Mesendoderm (in vitro differentiated cells): ENCODE results near the gene CDH11.

Experiments
- DNase-seq: peaks from one replicate; pipeline ENCODE4 v3.0.0; 2013
- H2AK5ac ChIP-seq: 2 replicates; pipeline ENCODE4 v1.6.1; 2013; ENCODE audit warnings: low read length, inconsistent platforms
- H2BK120ac ChIP-seq: 2 replicates; pipeline ENCODE4 v1.6.1; 2013; ENCODE audit warnings: low read depth, mild to moderate bottlenecking, low read length, moderate library complexity, mixed read lengths
- H2BK15ac ChIP-seq: replicated peaks from 2 replicates; pipeline ENCODE4 v1.6.1; 2013; ENCODE audit warnings: low read depth, mild to moderate bottlenecking, moderate library complexity
- H2BK5ac ChIP-seq: 2 replicates; pipeline ENCODE4 v1.6.1; 2013; ENCODE audit warnings: low read length, inconsistent platforms
- H3K18ac ChIP-seq: 2 replicates; pipeline ENCODE4 v1.6.1; 2013; ENCODE audit warnings: mild to moderate bottlenecking, low read length, mixed read lengths
- H3K23ac ChIP-seq: one replicate; pipeline ENCODE4 v1.6.1; 2013; ENCODE audit warnings: low read length
- H3K27ac ChIP-seq: 2 replicates; pipeline ENCODE4 v1.5.1; 2013; ENCODE audit warnings: low read depth, mild to moderate bottlenecking, inconsistent platforms, low read length, moderate library complexity
- H3K27me3 ChIP-seq: 2 replicates; pipeline ENCODE4 v1.6.1; 2013; ENCODE audit warnings: low read length, control low read depth, mild to moderate bottlenecking, inconsistent platforms; ENCODE audit not compliant: insufficient read depth, poor library complexity
- H3K36me3 ChIP-seq: 2 replicates; pipeline ENCODE4 v1.6.1; 2013; ENCODE audit warnings: low read length, inconsistent platforms; ENCODE audit not compliant: control insufficient read depth, insufficient read depth
- H3K4ac ChIP-seq: one replicate; pipeline ENCODE4 v1.6.1; 2013; ENCODE audit warnings: low read depth, mild to moderate bottlenecking, low read length, moderate library complexity
- H3K4me1 ChIP-seq: 2 replicates; pipeline ENCODE4 v1.6.1; 2013; ENCODE audit warnings: low read depth, low read length, inconsistent platforms; ENCODE audit not compliant: control insufficient read depth
- H3K4me2 ChIP-seq: 2 replicates; pipeline ENCODE4 v1.6.1; 2013; ENCODE audit warnings: low read length
- H3K4me3 ChIP-seq: 2 replicates; pipeline ENCODE4 v1.5.1; 2013; ENCODE audit warnings: mild to moderate bottlenecking, low read length
- H3K56ac ChIP-seq: one replicate; pipeline ENCODE4 v1.6.1; 2013; ENCODE audit warnings: low read length
- H3K79me1 ChIP-seq: 2 replicates; pipeline ENCODE4 v1.6.1; 2013; ENCODE audit warnings: low read length, inconsistent platforms
- H3K79me2 ChIP-seq: 2 replicates; pipeline ENCODE4 v1.6.1; 2013; ENCODE audit warnings: mild to moderate bottlenecking, low read length; ENCODE audit not compliant: control insufficient read depth, insufficient read depth
- H3K9ac ChIP-seq: 2 replicates; pipeline ENCODE4 v1.6.1; 2013; ENCODE audit warnings: low read length, inconsistent platforms
- H4K5ac ChIP-seq: one replicate; pipeline ENCODE4 v1.6.1; 2013; ENCODE audit warnings: low read length
- H4K8ac ChIP-seq: one replicate; pipeline ENCODE4 v1.6.1; 2013; ENCODE audit warnings: low read depth, mild to moderate bottlenecking, control low read depth, low read length, moderate library complexity
- WGBS: extraction: QIAGEN DNeasy Blood & Tissue Kit; methylation state at CpG from one replicate; pipeline ENCODE4 v1.1.7; 2013; ENCODE audit warnings: low lambda C conversion rate, missing lambda C conversion rate; ENCODE audit not compliant: insufficient coverage; ENCODE audit errors: extremely low coverage; 5-methylcytosine and 5-hydroxymethylcytosine counted together

The CDH11 gene

DNA sequence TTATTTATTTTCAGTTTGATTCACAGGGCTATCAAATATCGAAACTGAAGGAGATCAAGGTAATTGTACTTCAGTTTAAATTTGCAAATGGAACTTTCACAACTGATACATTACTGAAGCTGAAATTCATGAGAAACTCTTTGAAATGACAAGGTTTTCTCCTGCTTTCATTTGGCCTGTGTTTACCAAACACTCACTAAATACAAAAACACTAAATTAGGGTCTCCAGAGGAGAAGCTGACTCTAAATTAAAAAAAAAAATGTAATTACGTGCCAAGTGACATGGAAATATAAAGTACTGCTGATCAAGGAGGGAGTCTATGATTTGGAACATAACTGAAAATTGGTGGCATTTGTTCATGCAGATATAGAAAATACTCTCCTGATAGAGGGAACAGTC lies 205.8 kb downstream of the CDH11 start:
- Histone ChIP-seq H3K56ac (no peak overlapping the region), H3K27ac (no peak overlapping the region), H2BK120ac (no peak overlapping the region), H3K4me3 (no peak overlapping the region), H3K79me1 (no peaks in the 10 kb centered on the region), H3K27me3 (no peaks in the 10 kb centered on the region), H3K36me3 (no peaks in the 10 kb centered on the region), H4K8ac (no peak overlapping the region), H2BK15ac (no peak overlapping the region), H3K18ac (no peak overlapping the region), H3K4me2 (no peak overlapping the region), H4K5ac (no peak overlapping the region), H2BK5ac (no peak overlapping the region), H3K23ac (no peak overlapping the region), H3K79me2 (no peaks in the 10 kb centered on the region), H3K4ac (no peak overlapping the region), H3K9ac (no peak overlapping the region), H3K4me1 (no peaks in the 10 kb centered on the region), H2AK5ac (no peak overlapping the region)
- no CpG with 5 or more reads among the region's 2 CpGs for WGBS
- DNase-seq: no peak

- Histone ChIP-seq H2BK120ac (no peak overlapping the region), H3K79me2 (no peaks in the 10 kb centered on the region), H3K4me3 (no peak overlapping the region), H3K56ac (no peak overlapping the region), H4K8ac (no peak overlapping the region), H3K4ac (no peak overlapping the region), H3K9ac (no peak overlapping the region), H4K5ac (no peak overlapping the region), H2BK15ac (no peak overlapping the region), H3K27ac (no peak overlapping the region), H2BK5ac (no peak overlapping the region), H3K4me1 (no peaks in the 10 kb centered on the region), H2AK5ac (no peak overlapping the region), H3K23ac (no peak overlapping the region), H3K4me2 (no peak overlapping the region), H3K36me3 (no peaks in the 10 kb centered on the region), H3K18ac (no peak overlapping the region), H3K79me1 (no peaks in the 10 kb centered on the region), H3K27me3 (no peaks in the 10 kb centered on the region)
- peak; percentile 78 for DNase-seq
- no CpG with 5 or more reads among the region's 6 CpGs for WGBS
Measured at GRCh38 chr16:64910356-64910755, 211.5 kb downstream of the CDH11 start.

GRCh38 chr16:64907844-64908243 lies 214.0 kb downstream of the CDH11 start:
- no peaks in the 10 kb centered on the region for H3K36me3 ChIP-seq
- no peak for DNase-seq
- no peak overlapping the region for H4K8ac ChIP-seq
- H3K27me3 ChIP-seq: no peaks in the 10 kb centered on the region
- no peak overlapping the region for H4K5ac ChIP-seq
- no peak overlapping the region for H3K9ac ChIP-seq
- no peak overlapping the region for H3K56ac ChIP-seq
- H3K4ac ChIP-seq: no peak overlapping the region
- no peak overlapping the region for H3K4me2 ChIP-seq
- no peaks in the 10 kb centered on the region for H3K79me2 ChIP-seq
- H2BK15ac ChIP-seq: no peak overlapping the region
- no CpG with 5 or more reads among the region's 5 CpGs for WGBS
- no peaks in the 10 kb centered on the region for H3K4me1 ChIP-seq
- H2BK5ac ChIP-seq: no peak overlapping the region
- H3K79me1 ChIP-seq: no peaks in the 10 kb centered on the region
- H2BK120ac ChIP-seq: no peak overlapping the region
- H3K23ac ChIP-seq: no peak overlapping the region
- H3K27ac ChIP-seq: no peak overlapping the region
- H2AK5ac ChIP-seq: no peak overlapping the region
- H3K4me3 ChIP-seq: no peak overlapping the region
- no peak overlapping the region for H3K18ac ChIP-seq

- Histone ChIP-seq H3K4me2 (no peak overlapping the region), H3K4me3 (no peak overlapping the region), H4K8ac (no peak overlapping the region), H2BK5ac (no peak overlapping the region), H3K9ac (no peak overlapping the region), H3K4ac (no peak overlapping the region), H2BK120ac (no peak overlapping the region), H3K27ac (no peak overlapping the region), H3K27me3 (no peaks in the 10 kb centered on the region), H3K56ac (no peak overlapping the region), H2BK15ac (no peak overlapping the region), H4K5ac (no peak overlapping the region), H3K36me3 (no peaks in the 10 kb centered on the region), H2AK5ac (no peak overlapping the region), H3K4me1 (no peaks in the 10 kb centered on the region), H3K18ac (no peak overlapping the region), H3K79me2 (no peaks in the 10 kb centered on the region), H3K79me1 (no peaks in the 10 kb centered on the region), H3K23ac (no peak overlapping the region)
- no CpG with 5 or more reads among the region's 3 CpGs for WGBS
- no peak for DNase-seq
Measured at GRCh38 chr16:64903770-64904169, 218.1 kb downstream of the CDH11 start.

DNA sequence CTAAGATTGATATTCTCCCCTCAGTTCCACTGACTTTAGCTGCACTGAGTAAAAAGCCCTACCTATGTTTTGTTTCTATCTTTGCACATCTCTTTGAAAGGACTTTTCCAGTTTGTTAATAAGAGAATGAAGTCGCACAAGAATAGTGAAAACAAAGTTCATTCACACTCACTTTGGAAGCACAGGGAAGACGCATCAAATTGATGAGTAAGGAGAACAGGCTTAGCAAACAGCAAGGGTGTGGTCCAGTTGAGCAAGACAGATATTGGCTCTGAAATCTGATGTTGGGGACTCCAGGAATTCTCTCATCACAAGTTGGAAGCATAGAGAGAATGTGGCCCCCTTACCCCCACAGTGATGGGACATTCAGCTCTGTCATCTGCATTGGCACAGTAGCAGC lies 221.3 kb downstream of the CDH11 start:
- Histone ChIP-seq H4K5ac (no peak overlapping the region), H3K23ac (no peak overlapping the region), H3K4me2 (no peak overlapping the region), H3K79me2 (no peaks in the 10 kb centered on the region), H2BK15ac (no peak overlapping the region), H3K79me1 (no peaks in the 10 kb centered on the region), H2AK5ac (no peak overlapping the region), H3K18ac (no peak overlapping the region), H2BK5ac (no peak overlapping the region), H3K4me1 (no peaks in the 10 kb centered on the region), H3K36me3 (no peaks in the 10 kb centered on the region), H2BK120ac (no peak overlapping the region), H3K27me3 (no peaks in the 10 kb centered on the region), H3K27ac (no peak overlapping the region), H3K9ac (no peak overlapping the region), H4K8ac (no peak overlapping the region), H3K4ac (no peak overlapping the region), H3K56ac (no peak overlapping the region), H3K4me3 (no peak overlapping the region)
- no peak for DNase-seq
- WGBS: no CpG with 5 or more reads among the region's 2 CpGs

DNA sequence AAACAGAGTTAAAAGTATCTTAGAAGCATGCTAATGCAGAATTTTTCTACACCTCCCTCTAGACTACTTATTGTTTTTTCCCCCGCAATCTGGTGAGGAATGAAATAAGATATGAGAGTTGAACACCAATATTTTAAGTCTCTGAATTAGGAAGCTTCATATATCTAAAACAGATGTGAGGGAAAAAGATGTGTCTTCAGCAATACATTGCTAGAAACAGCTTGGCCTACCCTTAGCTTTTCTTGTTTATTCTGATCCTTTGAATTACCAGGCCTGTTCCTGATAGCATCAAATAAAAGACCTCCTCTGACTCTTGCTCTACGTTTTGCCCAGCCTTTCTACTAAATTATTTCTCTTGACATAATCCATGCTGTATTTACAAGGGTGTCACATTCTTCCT lies 221.8 kb downstream of the CDH11 start:
- Histone ChIP-seq H3K79me2 (no peaks in the 10 kb centered on the region), H3K23ac (no peak overlapping the region), H2BK15ac (no peak overlapping the region), H2BK5ac (no peak overlapping the region), H3K27me3 (no peaks in the 10 kb centered on the region), H3K4me2 (no peak overlapping the region), H3K4me1 (no peaks in the 10 kb centered on the region), H3K36me3 (no peaks in the 10 kb centered on the region), H2AK5ac (no peak overlapping the region), H2BK120ac (no peak overlapping the region), H3K9ac (no peak overlapping the region), H3K27ac (no peak overlapping the region), H3K56ac (no peak overlapping the region), H3K4ac (no peak overlapping the region), H3K79me1 (no peaks in the 10 kb centered on the region), H4K8ac (no peak overlapping the region), H4K5ac (no peak overlapping the region), H3K4me3 (no peak overlapping the region), H3K18ac (no peak overlapping the region)
- DNase-seq: no peak
- no CpG with 5 or more reads among the region's 2 CpGs for WGBS
